Measurements from ENCODE around the gene AMBP.

Gene AMBP

GRCh38 chr9:114057161-114057885 lies 20.8 kb downstream of the AMBP start:
- no peak overlapping the region for H3K4me3 ChIP-seq (replicated peaks in 1 of 2; ENCODE audit: low read depth in 2 of 2, low read length in 2 of 2)
- TF ChIP-seq CTCF (IDR thresholded peaks at IDR 0.05; ENCODE audit: low read depth, low read length), result no peak
- DNase-seq (ENCODE audit: low read depth in 2 of 2), result no peak

GRCh38 chr9:114056527-114056926 lies 21.6 kb downstream of the AMBP start:
- TF ChIP-seq CTCF (IDR thresholded peaks at IDR 0.05; ENCODE audit: low read depth, low read length), result no peak
- no peak overlapping the region for H3K4me3 ChIP-seq (replicated peaks in 1 of 2; ENCODE audit: low read depth in 2 of 2, low read length in 2 of 2)
- DNase-seq (ENCODE audit: low read depth in 2 of 2), result no peak

- no peak for TF ChIP-seq CTCF (IDR thresholded peaks at IDR 0.05; ENCODE audit: low read depth, low read length)
- no peak for DNase-seq (ENCODE audit: low read depth in 2 of 2)
- no peak overlapping the region for H3K4me3 ChIP-seq (replicated peaks in 1 of 2; ENCODE audit: low read depth in 2 of 2, low read length in 2 of 2)
Measured at GRCh38 chr9:114055894-114056293, 22.2 kb downstream of the AMBP start.

- no peak for TF ChIP-seq CTCF (IDR thresholded peaks at IDR 0.05; ENCODE audit: low read depth, low read length)
- no peak for DNase-seq (ENCODE audit: low read depth in 2 of 2)
Measured at GRCh38 chr9:114055061-114055460, 23.0 kb downstream of the AMBP start.

GRCh38 chr9:114054191-114054690 lies 23.9 kb downstream of the AMBP start:
- DNase-seq (ENCODE audit: low read depth in 2 of 2), result no peak
- no peak overlapping the region for H3K4me3 ChIP-seq (replicated peaks in 1 of 2; ENCODE audit: low read depth in 2 of 2, low read length in 2 of 2)
- TF ChIP-seq CTCF (IDR thresholded peaks at IDR 0.05; ENCODE audit: low read depth, low read length), result no peak

More at GRCh38 chr9:114055061-114055460, 23.0 kb downstream of the AMBP start:
- no peak overlapping the region for H3K4me3 ChIP-seq (replicated peaks in 1 of 2; ENCODE audit: low read depth in 2 of 2, low read length in 2 of 2)

- DNase-seq (ENCODE audit: low read depth in 2 of 2), result no peak
- TF ChIP-seq CTCF (IDR thresholded peaks at IDR 0.05; ENCODE audit: low read depth, low read length), result no peak
- H3K4me3 ChIP-seq (replicated peaks in 1 of 2; ENCODE audit: low read depth in 2 of 2, low read length in 2 of 2), result no peak overlapping the region
Measured at GRCh38 chr9:114053246-114054005, 24.7 kb downstream of the AMBP start.

Measured in cardiac fibroblast (primary cell).